A172 (cell line): ENCODE measurements around the gene UNC13C. TPM values are rescaled to one million over a fixed set of nuclear protein-coding genes. Genes with fewer than 3 reads are reported as not detected.

ENCODE experiments used
- DNase-seq: peaks from one replicate; pipeline ENCODE4 v3.0.0-alpha.2; 2015; ENCODE audit warnings: low spot score
- total RNA-seq: library from RNA; depleted of rRNA; stranded (reverse); fragments of >200 nt; shearing (Covaris generic); gene quantifications from 2 replicates; pipeline ENCODE4 v1.2.3, GENCODE V29; 2014

The UNC13C gene
- total RNA-seq, 1 experiment from 2014 or later = not detected

DNA sequence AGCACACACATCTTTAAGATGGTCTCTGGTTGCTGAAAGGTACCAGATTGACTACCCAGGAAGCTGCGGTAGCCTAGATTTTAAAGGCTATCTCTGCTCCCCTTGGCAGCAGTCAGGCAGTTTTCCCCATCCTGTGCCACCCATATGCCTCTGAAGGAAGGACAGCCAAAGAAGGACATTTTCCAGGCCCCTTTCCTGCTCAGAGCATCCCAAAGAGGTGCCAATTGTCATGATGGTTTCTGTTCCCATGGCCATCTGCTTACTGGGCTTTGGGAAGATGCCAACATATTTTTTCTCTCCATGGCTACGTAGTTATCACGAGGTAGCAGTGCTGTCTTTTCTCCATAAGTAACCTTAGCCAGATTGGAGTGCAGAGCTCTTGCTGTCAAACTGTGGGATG lies 39.7 kb downstream of the UNC13C start:
- DNase-seq = no peak

DNA sequence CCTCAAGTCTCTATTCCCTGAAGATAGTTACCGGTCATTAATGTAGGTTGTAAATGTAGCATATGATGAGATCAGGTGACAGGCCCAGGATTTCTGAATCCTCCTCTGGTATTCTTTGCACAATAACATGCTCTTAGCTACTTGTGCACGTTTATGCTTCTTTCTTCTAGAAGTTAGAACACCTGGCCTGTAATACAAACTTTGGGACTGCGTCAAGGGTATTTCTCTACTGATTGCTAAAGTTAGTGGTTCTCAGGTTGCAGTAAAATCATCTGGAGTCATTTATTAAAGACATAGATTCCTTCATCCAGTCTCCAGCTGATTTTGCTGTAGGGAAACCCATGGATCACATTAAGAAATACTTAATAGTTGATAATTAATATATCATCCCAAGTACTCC lies 48.0 kb downstream of the UNC13C start:
- DNase-seq = no peak

DNA sequence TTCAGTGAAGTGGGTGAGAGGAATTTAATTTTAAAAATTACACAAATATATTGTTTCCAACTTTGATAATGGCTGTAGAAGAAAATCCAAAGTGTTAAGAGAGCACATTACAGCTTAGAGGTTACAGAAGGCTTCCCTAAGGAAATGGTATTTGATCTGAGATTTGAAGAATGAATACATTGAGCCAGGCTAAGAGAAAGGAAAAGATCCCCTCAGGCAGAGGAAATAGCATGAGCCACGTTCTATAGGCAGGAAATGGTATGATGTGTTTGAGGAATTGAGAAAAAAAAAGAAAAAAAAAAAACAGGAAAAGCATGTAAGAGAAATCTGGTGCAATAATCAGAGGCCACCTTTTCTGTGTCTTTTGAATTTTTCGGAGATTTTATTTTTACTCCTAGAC lies 48.6 kb downstream of the UNC13C start:
- DNase-seq = no peak

DNA sequence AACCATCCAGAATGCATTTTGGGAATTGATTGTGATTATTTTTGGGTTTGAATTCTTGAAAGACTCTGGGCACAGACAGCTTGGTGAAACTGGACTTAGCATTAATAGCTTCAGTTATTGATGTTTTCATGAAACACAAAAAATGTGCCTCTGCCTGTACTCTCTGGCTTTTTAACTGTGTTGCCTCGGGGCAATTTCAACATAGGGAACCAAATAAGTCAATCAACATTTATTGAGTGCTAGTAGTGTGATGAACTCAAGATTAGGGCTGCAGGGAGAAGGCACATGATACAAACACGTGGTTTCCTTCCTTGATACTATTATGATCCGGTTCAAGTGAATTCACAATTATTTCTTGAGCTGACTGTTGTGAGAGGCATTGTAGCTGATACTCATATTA lies 50.8 kb downstream of the UNC13C start:
- DNase-seq = no peak

DNA sequence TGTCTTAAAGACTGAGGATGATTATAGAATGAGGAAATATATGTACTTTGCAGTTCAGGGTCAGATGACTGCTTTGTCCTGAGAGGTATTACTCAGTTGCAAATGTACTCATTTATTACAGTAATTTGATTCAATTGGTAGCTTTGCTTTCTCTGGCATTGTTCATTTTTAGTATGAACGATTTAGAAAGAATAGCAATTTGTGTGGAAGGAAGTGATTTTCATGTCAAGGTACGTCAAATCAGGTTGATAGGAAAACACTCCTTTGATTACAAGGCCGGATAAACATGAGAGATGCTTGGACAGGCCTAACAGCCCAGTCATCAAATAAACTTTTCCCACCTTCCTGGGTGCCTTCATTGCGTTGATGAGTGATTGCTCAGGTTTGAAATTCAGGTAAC lies 53.8 kb downstream of the UNC13C start:
- DNase-seq = no peak

DNA sequence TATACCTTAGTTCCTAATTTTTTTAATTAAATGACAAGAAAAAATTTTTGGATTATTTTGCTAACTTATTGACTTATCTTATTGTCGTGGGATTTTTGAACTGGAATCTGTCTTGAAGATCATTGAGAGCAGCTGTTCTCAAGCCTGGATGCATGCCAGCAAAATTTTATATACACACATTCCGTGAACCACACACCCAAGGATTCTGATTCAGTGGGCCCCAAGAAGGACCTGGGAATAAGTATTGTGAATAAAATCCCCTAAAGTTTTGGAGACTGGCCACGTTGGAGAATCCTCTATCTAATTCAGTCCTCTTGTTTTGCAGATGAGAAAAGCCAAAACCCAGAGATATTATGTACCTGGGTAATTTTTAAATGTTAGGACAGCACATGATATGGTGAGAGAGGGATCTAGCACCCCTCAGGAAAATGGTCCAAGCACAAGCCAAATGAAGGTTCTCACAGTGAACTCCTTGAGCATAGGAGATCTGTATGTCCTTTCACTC lies 55.2 kb downstream of the UNC13C start:
- DNase-seq = no peak

DNA sequence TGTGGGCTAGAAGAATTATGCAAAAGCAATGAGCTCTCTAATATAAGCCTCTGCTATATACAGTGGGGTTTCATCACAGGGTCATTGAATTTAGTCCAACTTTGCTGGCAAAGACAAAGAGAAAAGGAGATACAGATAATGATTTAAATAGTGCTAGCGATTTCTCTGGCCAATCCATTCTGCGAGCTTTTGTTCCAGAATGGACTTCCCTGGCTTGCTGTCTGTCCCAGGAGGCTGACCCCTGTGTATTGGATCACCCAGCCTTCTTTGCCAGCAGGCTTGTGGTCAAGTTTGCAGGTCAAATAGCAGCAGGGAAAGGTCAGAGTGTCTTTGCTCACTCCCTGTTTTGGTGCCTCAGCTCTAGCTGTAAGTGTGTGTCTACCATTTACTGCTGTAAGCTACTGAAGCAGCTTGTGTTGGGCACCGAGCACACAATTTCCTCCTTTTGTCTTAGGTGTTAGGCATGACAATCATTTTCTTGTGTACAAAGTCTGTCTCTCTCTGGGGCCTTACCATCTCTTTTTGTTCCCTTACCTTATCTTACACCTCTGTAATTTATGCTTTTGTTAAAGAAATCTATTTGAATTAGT lies 55.7 kb downstream of the UNC13C start:
- no peak for DNase-seq

DNA sequence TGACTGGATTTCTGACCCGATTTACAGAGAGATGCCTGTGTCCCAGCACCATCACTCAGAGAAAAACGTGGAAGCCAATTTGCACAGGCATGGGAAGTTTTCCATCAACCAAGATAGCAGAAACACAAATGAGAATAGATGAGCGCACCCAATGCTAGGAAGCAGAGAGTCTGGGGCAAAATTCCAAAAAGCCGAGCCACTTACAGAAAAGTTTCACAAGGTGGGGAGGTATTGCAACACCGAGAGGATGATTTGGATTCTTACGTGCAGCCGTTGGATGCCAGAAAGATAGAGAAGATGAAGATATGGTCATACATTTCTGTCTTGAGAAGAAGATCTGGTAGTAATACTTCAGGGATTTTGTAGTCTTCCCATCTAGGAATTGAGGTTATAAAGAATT lies 57.4 kb downstream of the UNC13C start:
- no peak for DNase-seq

DNA sequence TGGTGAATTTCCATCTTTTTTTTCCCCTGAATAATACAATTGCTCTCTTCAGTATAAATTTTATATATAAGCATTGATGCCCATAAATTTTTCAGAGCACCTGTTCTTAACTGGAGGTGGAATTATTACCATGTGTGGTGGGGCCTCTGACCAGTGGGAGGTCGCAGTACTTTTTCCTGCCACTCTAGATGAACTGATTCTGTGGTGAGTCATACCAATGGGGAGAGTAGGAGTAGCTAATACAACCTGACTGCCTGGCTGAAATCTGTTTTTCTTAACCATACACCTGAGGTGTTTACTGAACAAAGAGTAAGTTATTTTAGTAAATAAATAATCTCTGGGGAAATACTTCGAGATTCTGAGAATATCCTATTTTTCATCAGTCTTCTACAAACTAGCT lies 67.2 kb downstream of the UNC13C start:
- no peak for DNase-seq

DNA sequence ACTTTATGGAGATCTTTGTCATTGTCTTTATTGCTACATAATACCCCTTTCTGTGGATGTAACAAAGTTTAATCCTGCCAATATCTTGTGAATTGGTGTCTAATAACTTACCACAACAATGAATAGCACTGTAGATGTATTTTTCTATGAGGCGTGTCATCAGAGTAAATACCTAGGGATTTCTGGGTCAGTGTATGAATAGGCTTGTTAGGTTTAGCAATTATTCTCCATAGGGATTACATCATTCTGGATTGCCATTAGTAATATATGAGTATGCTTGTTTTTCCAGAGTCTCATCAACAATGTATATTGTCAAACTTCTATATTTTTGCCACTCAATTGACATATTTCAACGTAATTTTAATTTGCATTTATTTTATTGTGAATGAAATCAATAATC lies 67.9 kb downstream of the UNC13C start:
- no peak for DNase-seq

DNA sequence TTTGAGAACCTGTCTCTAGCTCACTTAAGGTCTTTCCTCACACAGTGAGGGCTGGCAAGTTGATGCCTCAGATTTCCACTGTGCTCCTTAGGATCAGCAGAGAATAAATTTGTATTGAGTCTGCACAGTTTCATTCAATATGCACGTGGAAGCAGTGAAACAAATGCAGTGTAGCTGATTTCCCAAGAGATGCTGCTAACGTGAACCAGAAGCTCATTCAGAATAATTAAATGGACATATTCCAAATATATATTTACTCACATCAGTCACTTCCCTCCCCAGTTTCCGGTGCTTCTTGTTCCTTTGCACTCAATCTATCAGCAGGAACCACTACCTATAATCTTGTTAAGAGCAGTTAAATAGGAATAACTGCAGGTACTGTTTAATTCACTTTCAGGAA lies 86.1 kb downstream of the UNC13C start:
- DNase-seq = no peak

DNA sequence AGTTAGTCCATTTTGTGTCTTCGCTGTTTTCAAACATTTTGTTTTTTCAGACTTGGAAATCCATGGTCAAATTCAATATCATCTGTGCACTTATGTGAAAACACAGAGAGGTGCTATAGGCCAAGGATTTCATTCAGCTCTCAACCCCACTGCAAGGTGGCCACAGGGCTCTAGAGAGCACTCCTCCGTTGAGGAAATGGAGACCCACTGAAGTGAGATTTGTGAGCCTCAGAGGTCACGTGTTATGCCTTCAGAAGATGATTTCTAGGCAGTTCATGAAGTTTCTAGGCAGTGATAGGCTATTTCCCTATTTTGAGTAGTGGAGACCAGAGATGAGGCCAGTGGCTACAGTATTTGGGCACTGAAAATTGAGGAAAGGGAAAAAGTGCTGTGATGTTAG lies 88.2 kb downstream of the UNC13C start:
- no peak for DNase-seq

DNA sequence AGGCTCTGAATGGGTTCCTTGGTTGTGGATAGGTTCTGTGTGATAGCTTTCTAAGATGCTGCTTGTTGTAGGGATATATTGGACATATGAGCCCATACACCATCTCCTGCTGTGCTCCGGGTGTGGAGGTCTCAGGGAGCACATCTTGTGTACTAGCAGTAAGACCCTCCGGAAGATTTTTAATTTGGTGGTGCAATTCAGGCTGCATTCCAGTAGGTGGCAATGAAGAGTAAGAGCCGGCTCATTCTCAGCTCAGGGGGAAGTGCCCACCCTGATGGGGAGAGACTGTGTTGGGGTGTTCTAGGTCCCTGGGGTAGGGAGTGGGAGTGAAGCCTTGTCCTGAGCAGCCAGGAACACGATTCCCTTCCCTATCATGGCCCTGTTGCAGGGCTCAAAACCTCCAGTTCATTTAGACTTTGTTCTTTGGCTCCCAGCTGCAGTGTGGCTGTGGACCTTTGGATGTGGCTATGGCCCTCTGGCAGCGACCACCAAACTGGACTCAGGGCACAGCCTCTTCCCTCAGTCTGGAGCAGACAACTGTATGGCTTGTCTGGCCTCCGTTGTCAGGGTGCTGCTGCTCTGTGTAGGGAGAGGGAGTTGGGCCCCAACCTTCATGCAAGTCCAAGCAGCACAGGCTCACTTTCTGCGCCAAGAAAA lies 104.7 kb downstream of the UNC13C start:
- DNase-seq = no peak

DNA sequence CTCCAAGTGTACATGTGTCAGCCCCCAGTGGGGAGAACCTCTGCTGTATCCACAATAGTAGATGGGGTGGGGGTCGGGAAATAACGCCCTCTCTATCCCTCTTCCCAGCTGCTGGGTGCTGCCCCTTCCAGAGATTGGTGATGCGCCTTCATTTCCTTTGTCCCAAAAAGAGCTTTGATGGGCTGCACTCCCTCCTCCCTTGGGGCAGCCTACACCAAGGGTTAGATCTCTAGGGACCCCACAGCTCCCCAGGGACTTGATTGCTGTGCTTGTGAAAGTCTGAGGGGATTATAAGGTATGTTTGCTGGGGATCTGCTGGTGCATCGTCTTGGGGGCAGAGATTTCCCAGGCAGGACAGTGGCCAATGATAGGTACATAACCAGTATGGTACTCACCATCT lies 105.3 kb downstream of the UNC13C start:
- no peak for DNase-seq

DNA sequence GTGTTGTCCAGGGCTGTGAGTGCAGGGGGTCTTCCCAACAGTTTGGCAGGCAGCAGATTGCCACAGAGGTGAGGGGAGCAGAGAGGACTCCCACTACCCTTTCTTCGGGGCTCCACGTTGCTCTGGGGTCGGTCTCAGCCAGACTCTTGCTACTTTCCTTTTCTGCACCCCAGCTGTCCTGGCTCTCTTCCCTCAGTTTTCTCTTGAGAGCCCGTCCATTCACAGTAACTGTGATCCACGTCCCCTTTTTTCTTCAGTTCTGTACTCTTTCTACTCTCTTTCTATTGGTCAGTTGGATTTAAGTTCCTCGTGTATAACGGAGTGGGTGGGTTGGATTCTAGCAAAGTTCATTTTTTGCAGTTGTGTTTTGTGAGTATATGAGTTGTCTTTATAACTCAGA lies 105.8 kb downstream of the UNC13C start:
- DNase-seq = no peak

DNA sequence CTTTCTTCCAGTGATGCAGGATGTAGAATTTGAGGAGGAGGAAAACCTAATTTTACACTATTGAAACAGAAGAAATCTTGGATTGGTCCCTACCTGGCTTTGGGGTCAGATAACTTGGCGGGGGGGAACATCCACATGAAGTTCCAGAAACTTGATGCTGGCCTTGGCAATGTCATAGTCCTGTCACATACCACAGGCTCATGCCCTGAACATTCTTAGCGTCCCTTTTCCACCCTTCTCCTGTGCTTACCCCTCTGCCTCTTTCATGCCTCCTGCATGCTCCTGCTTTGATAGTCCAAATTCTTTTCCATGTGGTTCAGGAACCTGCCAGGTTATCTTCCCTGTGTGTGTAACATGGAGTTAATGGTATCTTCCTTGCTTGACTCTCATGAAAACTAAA lies 110.6 kb downstream of the UNC13C start:
- no peak for DNase-seq

DNA sequence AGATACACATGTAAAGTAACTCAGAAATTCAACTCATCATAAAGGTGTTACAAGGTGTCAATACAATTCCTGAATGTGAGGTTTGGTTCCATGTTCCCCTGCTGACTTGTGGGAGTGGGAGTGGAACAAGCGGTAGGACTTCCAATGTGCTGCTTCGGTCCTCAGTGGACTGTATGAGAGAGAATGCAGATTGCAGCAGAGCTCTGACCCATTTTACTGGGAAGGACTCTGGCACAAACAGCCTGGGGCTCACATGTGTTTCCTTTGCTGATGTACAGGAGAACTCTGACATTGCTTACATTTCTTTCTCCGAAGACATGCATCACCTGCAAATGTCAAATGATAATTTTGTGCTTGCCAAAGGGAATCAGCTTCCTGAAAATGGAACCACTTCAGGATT lies 111.5 kb downstream of the UNC13C start:
- no peak for DNase-seq

DNA sequence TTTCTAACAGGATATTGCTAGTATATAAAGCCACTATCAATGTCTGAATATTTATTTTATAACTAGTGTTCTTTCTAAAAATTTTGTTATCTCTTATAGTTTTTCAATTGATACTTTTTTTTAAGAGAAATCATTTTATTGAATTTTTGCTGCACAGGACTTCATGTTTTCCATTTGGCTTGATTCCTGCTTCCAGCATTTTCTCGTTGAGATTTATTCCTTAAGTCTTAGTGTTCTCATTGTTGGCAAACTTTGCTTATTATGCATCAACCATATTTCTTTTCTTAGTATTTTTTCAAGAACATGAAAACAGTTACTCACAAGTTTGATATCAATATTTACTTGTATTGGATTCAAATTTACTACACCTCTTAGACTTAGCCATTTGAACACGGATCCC lies 113.4 kb downstream of the UNC13C start:
- DNase-seq = no peak

DNA sequence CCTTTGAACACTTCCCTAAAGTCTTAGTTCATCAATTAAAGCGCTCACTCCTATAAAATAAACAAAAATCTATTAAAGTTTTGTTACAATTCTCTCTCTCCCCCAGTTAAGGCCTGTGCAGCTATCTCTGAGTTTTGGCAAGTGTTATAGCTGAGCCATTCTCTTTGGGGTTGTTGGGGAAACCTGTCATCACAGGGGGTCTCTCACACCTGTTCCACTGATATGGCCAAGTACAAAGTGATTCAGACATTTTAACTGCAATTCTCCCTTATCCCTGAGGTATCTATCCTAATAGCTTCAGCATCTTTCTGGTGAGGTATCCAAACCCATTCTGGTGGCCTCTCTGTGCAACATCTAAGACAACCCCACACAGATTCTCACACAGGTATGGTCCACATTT lies 116.4 kb downstream of the UNC13C start:
- no peak for DNase-seq

DNA sequence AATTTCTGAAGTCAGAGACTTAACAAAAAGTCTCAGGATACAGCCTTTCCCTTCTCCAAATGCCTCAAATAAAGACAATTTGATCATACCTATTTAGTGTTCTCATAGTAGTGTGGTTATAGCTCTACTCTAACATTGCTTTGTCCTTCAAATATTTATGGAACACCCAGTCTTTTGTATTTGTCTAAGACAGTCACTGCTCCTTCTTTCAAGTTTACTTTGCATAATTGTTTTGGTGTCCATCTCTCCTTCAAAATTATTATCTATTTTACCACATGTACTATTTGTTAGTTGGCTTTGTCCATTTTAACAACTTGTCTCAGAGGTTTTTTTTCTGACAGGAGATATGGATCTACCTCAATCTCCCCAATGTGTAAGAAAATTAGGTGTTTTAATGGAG lies 118.8 kb downstream of the UNC13C start:
- no peak for DNase-seq

DNA sequence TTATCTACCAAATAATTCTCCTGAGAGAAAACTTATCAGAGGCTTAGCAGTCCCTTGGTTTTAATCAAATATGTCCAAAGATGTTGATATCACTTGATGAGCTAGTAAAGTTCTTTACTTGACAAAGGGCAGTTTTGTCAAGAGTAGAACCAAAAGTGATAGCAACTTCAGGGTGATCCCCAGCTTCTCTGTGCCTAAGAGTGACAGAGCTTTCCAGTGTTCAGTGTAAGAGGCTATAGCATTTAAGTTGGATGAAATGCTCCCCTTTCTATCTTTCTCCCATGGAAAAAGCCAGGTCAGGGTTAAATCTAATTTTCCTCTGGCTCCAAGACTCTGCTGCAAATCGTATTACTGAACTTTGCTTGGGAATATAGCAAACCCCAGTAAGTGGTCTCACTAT lies 120.8 kb downstream of the UNC13C start:
- DNase-seq = no peak

DNA sequence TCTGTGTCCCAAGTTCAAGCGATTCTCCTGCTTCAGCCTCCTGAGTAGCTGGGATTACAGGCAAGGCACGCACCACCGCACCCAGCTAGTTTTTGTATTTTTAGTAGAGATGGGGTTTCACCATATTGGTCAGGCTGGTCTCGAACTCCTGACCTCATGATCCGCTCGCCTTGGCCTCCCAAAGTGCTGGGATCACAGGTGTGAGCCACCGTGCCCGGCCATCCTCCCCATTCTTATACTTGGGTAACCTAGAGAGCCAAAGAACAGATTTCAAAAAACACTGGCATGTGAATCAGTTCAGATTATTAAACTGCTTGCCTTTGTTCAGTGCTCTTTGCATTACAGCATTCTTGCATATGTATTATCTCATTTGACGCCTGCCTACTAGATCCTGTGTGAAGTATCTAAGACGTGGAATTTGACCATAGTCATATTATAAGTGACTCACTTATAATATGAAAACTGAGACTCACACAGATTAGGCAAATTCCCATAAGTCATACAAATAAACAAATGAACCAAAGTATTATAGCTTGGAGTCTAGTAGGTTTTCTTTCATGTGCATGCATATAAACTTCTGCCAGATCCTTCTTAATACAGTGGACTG lies 123.5 kb downstream of the UNC13C start:
- no peak for DNase-seq

DNA sequence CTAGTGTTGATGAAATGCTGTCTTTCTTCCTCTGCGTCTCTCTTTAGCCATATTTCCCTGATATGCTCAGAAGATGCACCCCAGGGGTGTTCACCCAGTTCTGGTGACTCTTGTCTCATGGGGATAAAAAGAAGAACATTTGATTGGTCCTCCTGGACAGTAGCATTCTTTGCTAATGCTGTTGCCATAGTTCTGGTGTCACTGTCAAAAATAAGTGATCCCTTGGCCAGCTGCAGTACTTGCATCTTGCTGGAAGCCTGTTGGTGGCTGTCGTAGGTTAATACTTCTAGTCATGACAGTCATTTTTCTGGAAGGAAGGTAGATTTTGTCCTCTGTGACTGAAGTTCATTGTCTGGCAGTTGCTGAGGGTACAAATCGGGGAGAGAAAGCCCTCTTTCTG lies 124.5 kb downstream of the UNC13C start:
- DNase-seq = no peak

DNA sequence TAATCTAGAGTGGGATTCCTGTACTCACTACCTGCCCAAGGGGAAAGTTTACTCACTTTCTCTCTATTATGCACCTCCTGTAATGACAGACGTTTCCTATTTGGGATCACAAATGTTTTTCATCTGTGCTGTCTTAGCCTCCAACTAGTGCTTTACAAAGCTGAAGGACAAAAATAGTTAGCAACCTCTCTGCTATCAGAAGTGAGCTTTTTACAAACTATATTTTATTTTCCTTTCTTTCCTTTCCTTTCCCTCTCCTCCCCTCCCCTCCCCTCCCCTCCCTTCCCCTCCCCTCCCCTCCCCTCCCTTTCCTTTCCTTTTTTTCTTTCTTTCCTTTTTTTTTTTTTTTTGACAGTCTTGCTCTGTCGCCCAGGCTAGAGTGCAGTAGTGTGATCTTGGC lies 130.8 kb downstream of the UNC13C start:
- DNase-seq = no peak
